Osteoblast (primary cell): Measurements from ENCODE around the gene RANBP3. TPM values are rescaled to one million over a fixed set of nuclear protein-coding genes. Genes with fewer than 3 reads are reported as not detected.
A peak's percentile ranks its signal among the peaks of the same experiment; 100 is the strongest.

Experiments
- DNase-seq: peaks from one replicate; pipeline ENCODE4 v3.0.0; 2011; ENCODE audit warnings: low spot score, mixed read lengths; ENCODE audit not compliant: insufficient read length; ENCODE audit errors: missing footprints
- H2AFZ ChIP-seq: 2 replicates; pipeline ENCODE4 v1.6.0; 2011; ENCODE audit warnings: mild to moderate bottlenecking, low read length
- H3K27ac ChIP-seq: 2 replicates; pipeline ENCODE4 v1.5.1; 2011; ENCODE audit warnings: mild to moderate bottlenecking, low read depth, low read length, moderate library complexity
- H3K27me3 ChIP-seq: 2 replicates; pipeline ENCODE4 v1.6.0; 2012; ENCODE audit warnings: mild to moderate bottlenecking, control low read depth, inconsistent platforms, low read length, moderate library complexity; ENCODE audit not compliant: insufficient read depth
- H3K36me3 ChIP-seq: 2 replicates; pipeline ENCODE4 v1.5.1; 2011; ENCODE audit warnings: mild to moderate bottlenecking, low read length, control low read depth, moderate library complexity; ENCODE audit not compliant: insufficient read depth
- H3K4me1 ChIP-seq: 2 replicates; pipeline ENCODE4 v1.5.1; 2011; ENCODE audit warnings: mild to moderate bottlenecking, low read length, control low read depth, moderate library complexity; ENCODE audit not compliant: insufficient read depth
- H3K4me2 ChIP-seq: 2 replicates; pipeline ENCODE4 v1.6.0; 2011; ENCODE audit warnings: mild to moderate bottlenecking, low read length; ENCODE audit not compliant: insufficient read depth
- H3K4me3 ChIP-seq: fragments of 200-600 bp; sonication (generic); 3 replicates; pipeline ENCODE4 v1.5.1; 2012; ENCODE audit warnings: mild to moderate bottlenecking, low read length, inconsistent platforms; ENCODE audit not compliant: insufficient read depth
- H3K79me2 ChIP-seq: 2 replicates; pipeline ENCODE4 v1.6.0; 2012; ENCODE audit warnings: mild to moderate bottlenecking, low read length, control low read depth, inconsistent platforms; ENCODE audit not compliant: insufficient read depth
- H3K9me3 ChIP-seq: 2 replicates; pipeline ENCODE4 v1.5.1; 2011; ENCODE audit warnings: low read depth, low read length, control low read depth
- H4K20me1 ChIP-seq: 2 replicates; pipeline ENCODE4 v1.6.0; 2012; ENCODE audit warnings: mild to moderate bottlenecking, low read length, control low read depth; ENCODE audit not compliant: insufficient read depth
- total RNA-seq: library from RNA; depleted of rRNA; stranded (reverse); fragments of >200 nt; gene quantifications from 2 replicates; pipeline ENCODE4 v1.2.3, GENCODE V29; 2012
- TF ChIP-seq, protein P1 (sequence below): IDR thresholded peaks from 2 replicates; pipeline ENCODE4 v1.5.1; 2011; ENCODE audit warnings: mild to moderate bottlenecking, low read depth, low read length, moderate library complexity; ENCODE audit errors: extremely low read depth

Gene RANBP3
- total RNA-seq, 1 donor: 40.5 TPM

- H3K9me3 ChIP-seq: no peaks in the 10 kb centered on the region
- peaks cover 63% of the 10 kb centered on the region for H3K36me3 ChIP-seq
- no peaks in the 10 kb centered on the region for H3K27me3 ChIP-seq
- H3K79me2 ChIP-seq: peaks cover 45% of the 10 kb centered on the region
- H3K4me1 ChIP-seq: peaks cover 17% of the 10 kb centered on the region
- H4K20me1 ChIP-seq: peaks cover 35% of the 10 kb centered on the region
- DNase-seq: no peak
- TF ChIP-seq, protein P1, sequence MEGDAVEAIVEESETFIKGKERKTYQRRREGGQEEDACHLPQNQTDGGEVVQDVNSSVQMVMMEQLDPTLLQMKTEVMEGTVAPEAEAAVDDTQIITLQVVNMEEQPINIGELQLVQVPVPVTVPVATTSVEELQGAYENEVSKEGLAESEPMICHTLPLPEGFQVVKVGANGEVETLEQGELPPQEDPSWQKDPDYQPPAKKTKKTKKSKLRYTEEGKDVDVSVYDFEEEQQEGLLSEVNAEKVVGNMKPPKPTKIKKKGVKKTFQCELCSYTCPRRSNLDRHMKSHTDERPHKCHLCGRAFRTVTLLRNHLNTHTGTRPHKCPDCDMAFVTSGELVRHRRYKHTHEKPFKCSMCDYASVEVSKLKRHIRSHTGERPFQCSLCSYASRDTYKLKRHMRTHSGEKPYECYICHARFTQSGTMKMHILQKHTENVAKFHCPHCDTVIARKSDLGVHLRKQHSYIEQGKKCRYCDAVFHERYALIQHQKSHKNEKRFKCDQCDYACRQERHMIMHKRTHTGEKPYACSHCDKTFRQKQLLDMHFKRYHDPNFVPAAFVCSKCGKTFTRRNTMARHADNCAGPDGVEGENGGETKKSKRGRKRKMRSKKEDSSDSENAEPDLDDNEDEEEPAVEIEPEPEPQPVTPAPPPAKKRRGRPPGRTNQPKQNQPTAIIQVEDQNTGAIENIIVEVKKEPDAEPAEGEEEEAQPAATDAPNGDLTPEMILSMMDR: no peak
- H3K4me2 ChIP-seq: no peak overlapping the region
- no peak overlapping the region for H2AFZ ChIP-seq
- H3K4me3 ChIP-seq: no peak overlapping the region
- H3K27ac ChIP-seq: no peak overlapping the region
Measured at GRCh38 chr19:5936292-5936592, 41.7 kb downstream of the RANBP3 start.

- Histone ChIP-seq H3K36me3 (peaks cover 63% of the 10 kb centered on the region), H3K4me2 (peak overlapping the region; percentile 28), H3K79me2 (peaks cover 41% of the 10 kb centered on the region), H3K27ac (peak overlapping the region; percentile 78), H3K9me3 (no peaks in the 10 kb centered on the region), H2AFZ (no peak overlapping the region), H4K20me1 (peaks cover 30% of the 10 kb centered on the region), H3K4me1 (peaks cover 17% of the 10 kb centered on the region), H3K4me3 (no peak overlapping the region), H3K27me3 (no peaks in the 10 kb centered on the region)
- no peak for DNase-seq
- TF ChIP-seq, protein P1: no peak
Measured at GRCh38 chr19:5935473-5936291, 42.3 kb downstream of the RANBP3 start.

DNA sequence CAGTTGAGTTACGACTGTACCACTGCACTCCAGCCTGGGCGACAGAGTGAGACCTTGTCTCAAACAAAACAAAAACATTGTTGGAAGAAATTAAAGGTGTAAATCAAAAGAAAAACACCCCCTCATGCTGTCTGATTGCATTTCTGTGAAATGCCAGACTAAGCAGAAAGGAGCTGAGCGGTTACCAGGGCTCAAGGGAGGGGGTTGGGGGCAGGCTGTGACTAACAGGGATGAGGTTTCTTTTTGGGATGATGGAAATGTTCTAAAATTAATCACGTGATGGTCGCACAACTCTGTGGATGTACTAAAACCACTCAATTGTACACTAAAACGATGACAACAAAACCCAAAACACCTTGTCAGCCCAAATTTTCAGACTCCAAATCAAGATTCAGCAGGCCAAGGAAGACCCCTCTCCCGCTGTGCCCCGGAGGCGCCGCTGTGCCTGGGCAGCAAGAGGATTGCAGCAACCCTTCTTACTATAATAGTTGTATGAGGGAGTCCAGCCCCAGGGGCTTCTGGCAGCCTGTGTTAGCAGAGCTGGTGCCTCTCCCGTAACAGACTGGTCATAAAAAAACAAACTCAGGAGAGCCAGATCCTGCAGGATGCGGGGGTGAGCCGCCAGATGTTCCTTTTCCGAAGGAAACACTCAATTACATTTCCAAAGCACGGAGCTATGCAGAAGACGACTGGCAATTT is 43.0 kb downstream of the RANBP3 start:
- H3K4me1 ChIP-seq: peaks cover 17% of the 10 kb centered on the region
- H3K27me3 ChIP-seq: no peaks in the 10 kb centered on the region
- peak overlapping the region; percentile 28 for H3K4me2 ChIP-seq
- peaks cover 36% of the 10 kb centered on the region for H3K79me2 ChIP-seq
- TF ChIP-seq, protein P1: no peak
- no peak overlapping the region for H2AFZ ChIP-seq
- H3K4me3 ChIP-seq: peak overlapping the region; percentile 35
- H3K36me3 ChIP-seq: peaks cover 64% of the 10 kb centered on the region
- DNase-seq: peak; percentile 94
- no peaks in the 10 kb centered on the region for H3K9me3 ChIP-seq
- H4K20me1 ChIP-seq: peaks cover 28% of the 10 kb centered on the region
- peak overlapping the region; percentile 78 for H3K27ac ChIP-seq

DNA sequence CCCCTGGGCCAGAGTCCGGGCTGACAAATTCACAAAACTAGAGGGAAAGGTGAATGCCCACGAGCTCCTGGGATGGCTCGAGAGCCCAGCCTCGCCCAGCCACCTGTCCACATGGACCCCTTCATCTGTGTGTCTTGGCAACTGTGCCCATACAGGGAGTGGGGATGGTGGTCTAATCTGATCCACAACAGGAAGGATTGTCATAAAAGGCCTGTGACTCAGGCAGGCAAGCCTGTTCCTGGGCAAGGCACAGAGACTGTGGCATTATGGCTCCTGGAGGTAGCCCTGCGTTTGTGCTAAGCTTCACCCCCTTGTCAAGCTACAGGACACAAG is 43.9 kb downstream of the RANBP3 start:
- H2AFZ ChIP-seq: no peak overlapping the region
- H3K36me3 ChIP-seq: peaks cover 67% of the 10 kb centered on the region
- H3K4me2 ChIP-seq: no peak overlapping the region
- H3K79me2 ChIP-seq: peaks cover 33% of the 10 kb centered on the region
- H3K27ac ChIP-seq: peak overlapping the region; percentile 78
- no peaks in the 10 kb centered on the region for H3K9me3 ChIP-seq
- no peak for DNase-seq
- peaks cover 17% of the 10 kb centered on the region for H3K4me1 ChIP-seq
- peaks cover 28% of the 10 kb centered on the region for H4K20me1 ChIP-seq
- H3K4me3 ChIP-seq: no peak overlapping the region
- TF ChIP-seq, protein P1: no peak
- no peaks in the 10 kb centered on the region for H3K27me3 ChIP-seq
